Measurements from ENCODE around the gene FKRP.

Gene FKRP

DNA sequence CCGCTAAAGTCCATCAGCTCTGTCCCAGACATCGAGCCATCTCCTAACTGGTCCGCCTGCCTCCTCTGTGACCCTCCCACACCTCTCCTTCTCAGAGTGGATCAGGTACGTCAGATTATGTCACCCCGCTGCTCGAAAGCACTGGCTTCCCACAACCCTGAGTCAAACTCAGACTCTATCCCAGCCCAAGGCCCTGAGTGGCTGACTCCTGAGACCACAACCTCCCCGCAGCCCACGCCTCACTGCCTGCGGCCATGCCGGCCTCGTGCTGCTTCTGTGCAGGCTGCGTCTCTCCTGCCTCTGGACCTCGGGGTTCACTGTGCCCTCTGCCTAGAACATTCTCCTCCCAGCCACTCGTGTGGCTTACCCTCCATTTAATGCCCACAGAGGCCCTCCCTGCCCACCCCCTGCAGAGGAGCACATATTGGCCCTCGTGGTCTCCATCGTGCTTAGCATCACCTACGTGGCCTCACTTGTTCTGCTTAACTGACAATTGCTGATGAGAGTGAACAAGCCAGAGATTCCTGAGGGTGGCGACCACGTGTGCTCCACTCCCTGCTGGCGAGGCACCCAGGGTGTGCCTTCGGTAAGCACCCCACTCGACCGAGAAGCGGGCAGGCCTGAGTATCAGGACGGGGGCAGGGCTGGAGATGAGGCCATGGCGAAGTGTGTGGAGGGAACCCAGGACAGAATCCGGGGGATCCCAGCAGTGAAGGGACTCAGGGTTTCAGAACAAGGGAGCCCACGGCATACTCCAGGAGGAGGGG lies 13.5 kb upstream of the FKRP start:
- DNase-seq: no peak

DNA sequence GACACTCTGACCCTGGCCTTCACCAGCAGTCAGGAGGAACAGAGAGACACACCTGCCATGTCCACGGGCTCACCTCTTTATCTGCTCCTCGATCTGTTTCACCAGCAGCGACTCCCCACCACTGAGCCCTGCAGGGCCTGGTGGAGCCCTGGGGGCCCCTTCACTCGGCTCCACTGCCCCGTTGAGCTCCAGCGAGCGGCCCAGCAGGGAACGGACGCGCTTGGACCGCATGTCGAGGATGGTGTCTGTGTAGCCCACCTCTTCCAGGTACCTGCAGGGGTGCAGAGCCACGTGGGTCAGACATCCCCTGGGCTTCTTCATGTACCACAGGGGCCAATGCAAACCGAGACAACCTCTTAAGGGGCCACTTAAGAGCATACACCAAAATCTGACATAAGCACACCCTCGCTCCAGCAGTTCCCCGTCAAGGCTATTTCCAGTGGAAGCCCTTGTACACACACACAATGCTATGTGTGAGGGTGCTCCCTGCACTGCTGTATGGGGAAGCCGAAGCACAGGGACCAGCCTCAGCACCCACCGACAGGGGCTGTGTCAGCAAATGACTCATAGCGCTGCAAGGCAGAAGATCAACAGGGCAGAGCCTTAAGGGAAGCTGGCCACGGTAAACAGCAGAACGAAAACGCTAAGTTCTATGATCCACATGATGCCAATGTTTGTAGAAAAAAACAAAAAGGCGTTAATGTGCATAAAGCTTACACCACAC lies 12.7 kb upstream of the FKRP start:
- no peak for DNase-seq

DNA sequence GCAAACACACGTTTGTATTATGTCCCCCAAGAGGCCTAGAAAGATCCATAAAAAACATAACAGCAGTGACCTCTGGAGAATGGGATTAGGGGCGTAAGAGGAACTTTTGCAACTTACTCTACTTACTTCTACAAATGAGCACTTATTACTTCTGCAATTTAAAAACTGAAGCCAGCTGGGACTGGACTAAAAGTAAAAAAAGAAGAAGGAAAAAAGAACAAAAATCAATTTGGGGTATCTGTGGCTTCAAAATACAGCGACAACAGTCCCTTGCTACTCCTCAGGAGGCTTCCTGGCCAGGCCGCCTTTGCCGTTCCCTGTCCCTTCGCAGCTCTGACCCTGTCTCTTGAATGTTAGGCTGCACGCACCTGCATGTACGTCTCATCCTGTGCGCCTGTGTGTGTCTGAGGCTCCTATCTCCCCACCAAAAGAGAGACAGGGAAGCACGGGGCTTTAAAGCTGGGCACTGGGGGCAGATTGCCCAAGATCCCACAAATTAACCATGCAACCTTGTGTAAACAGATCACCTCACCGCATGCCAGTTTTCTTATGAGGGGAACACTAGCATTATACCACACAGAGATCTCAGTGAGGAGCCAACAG lies 12.1 kb upstream of the FKRP start:
- DNase-seq: no peak

DNA sequence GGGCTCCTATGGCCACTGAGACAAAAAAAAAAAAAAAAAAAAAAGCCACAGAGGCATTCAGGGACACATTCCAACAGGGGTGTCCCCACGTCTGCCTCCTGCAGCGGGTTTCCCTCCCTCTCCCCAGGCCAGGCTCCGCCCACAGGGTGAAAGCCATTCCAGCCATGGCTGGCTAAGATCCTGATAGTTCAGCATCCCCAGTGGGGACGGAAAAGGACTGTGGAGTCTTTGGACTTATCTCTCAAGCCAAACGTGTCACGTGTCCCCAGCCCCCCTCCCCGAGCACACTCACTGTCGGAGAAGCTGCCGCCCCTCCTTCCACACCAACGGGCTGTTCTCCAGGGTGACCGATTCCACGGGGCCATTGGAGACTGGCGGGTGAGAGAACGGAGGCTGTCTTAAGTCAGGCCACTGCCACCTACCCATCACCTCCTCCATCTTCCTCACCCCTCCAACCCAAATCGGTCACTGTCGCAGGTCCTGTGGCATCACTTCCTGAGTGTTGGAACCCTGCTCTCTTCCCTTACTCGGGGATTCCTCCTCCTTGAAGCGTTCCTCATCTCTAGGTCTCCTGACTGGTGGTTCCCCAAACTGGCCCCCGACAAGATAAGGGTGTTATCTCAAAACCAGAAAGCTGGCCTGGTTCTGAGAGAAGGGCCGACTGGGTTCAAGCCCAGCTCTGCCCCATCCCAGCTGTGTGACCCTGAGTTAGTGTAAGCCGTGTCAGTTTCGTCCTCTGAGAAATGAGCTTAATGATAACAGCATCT lies 9.1 kb upstream of the FKRP start:
- DNase-seq: no peak

DNA sequence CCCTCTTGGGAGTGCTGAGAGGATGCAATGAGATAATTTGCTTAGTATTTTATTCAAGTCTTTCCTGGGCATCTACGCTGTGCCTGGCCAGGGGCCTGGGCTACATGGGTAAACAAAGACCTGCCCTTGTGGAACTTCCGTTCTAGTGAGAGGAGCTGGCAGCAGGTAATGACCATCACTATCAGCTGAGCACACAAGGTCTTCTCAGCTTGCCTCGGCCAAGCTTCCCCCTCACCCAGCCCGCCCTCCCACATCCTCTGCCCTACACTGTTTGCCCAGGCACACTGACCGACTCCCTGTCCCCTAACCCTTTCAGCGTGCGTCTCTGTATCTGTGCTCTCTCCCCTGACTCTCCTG lies 8.6 kb upstream of the FKRP start:
- DNase-seq: no peak

DNA sequence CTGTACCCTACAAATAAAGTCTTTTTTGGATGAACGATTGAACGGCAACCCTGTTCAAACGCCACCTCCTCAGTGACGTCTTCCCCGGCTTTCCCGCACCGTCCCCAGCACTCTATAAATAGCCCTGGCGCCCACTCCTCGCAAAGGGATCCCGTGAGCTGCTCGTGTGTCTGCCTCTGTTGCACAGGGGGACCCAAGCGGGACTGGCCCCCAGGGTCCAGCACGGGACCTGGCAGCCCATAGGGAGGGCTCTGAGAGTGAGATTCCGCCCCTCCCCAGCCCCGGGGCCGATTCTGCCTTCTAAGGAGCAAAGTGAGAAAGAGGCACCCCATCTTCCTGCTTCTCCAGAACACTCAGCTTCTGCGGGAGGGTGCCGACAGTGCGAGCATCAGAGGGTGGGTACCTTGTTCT lies 8.1 kb upstream of the FKRP start:
- no peak for DNase-seq

DNA sequence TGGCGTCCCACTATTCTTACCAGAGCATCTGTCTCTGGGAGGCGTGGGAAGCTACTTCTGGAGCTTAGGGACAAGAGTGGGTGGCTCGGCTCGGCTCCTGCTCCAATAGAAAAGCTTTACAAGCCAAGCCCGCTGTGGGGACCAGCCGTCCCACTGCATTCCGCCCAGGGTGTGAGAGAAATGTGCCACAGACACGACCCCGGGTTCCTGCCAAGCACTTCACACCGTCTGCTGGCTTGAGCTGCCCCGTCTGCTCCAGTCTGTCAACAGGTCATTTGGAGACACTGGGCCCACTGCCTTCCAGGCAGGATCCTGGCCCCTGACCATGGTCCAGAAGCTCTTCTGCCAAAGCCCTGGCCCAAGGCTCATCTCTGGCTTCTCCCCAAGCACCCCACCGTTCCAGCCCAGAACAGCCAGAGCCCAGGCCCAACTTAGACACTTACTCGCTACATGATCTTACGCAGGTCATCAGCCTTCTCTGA lies 6.5 kb upstream of the FKRP start:
- DNase-seq: no peak

DNA sequence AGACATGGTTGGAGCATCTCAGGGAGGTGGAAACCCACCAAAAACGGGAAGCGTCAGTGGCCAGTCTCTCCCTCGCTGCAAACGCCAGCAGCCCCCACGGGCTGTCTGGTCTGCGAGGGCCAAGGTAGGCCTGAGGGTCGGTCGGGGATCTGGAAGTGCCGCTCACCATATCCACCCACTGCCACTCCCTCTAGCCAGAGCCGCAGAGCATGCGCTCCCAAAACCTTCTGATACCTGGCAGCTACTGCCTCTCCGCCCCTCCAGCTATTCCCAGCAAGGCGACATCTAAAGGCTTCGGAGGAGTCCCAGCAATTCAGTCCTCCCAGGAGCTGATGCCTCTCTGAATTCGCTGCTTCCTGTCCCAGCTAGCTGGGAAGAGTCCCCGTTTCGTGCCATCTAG lies 4.4 kb upstream of the FKRP start:
- no peak for DNase-seq

DNA sequence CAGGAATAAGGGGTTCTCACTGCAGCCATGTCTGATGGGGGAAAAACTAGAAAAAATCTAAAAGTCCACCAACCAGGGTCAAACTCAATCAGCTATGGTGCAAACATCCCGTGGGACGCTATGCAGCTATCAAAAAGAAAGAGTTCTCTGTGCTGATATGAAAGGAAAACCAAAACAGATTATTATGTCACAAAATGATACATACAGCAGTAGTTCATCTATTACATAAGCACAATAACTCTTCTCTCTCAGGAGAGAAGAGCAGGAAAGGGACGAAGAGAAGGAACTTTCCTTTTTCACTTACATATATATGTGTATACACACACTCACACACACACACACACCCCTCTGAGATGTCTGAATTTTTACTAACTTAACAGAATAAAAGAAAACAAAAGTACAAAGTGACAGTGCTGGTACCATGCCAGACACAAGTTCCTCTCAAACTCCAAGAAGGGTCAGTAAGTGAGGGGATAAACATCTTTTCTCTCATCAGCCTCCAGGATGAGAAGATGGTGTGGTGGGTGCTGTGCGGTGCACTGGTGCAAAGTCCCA lies 2.9 kb upstream of the FKRP start:
- no peak for DNase-seq

DNA sequence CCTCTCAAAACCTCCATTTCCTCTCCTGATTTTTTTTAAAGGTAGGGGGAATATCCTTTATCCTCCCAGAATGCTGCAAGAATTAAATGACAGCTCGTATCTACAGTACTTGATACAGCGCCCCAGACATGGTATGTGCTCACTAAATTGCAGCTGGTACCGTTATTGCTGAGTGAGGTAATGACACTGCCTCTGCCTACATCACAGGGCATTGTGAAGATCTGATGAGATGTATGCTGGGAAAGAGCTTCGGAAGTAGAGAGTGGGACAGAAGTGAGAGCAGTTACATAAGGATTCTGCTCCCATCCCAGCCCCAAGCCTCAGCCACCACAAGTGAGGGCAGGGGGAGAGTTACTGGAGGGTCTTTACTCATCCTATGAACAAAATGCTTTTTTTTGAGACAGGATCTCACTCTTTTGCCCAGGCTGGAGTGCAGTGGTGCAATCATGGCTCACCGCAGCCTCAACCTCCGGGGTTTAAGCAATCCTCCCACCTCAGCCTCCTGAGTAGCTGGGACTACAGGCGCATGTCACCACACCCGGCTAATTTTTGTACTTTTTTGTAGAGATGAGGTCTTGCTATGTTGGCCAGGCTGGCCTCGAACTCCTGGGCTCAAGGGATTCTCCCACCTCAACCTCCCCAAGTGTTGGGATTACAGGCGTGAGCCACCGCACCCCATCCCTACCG lies 1.7 kb upstream of the FKRP start:
- DNase-seq: no peak

DNA sequence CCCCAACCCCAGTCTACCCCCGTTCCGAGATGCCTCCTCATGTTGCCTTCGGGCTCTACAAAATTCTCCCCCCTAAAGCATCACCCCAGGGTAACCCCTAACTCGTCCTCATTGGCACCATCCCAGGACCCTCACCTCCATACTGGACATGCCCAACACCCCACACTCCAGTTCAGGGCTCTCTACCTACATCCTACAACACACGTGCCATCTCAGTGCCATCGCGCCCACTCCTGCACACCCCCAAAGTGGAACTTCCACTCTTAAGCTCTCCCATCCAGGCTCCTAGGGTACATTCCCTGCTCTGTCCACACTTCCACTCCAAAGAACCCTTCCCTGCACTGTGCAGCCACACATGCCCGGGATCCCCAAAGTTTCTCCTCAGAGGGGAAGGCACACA lies 827 bp upstream of the FKRP start:
- DNase-seq: no peak

DNA sequence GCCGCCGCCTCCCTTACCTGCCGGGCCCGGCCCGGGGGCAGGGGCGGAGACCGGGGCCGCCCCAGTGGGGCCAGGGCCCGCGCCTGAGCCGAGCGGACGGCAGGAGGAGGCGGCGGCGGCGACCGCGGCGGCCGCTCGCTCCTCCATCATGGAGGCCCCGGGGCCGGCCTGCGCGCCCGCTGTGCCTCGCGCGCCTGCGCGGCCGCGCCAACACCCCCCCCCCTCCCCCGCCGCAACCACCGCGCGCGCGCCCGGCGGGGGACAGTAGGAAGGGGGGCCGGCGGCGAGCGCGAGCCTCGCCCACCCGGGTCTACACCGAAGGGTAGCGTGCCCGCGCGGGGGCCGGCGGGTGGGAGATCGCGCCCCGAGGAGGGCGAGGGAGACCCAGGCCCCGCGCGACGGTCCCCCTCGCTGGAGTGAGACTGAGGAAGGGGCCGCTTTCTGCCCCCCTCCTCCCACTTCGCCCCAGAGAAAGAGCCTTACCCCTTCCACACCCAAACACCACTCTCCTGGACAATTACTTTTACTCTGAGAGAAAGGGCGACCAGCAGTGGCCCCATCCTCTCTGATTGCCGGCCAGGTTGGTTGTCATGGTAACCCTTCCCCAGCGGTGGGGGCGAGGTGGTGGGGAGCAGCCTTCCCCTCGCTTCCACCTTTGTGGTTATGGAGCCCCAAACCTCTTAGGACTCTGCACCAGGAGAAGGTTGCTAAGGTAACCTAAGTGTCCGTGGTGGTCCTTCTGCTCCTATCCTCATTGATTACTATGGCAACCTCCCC lies 612 bp downstream of the FKRP start, which contains the start of gene STRN4:
TSS of gene STRN4 (minus strand) at position 170 of the 777 bp plus-strand sequence. CDS start at position 150, 20 bp downstream.
- peak; percentile 60 for DNase-seq

DNA sequence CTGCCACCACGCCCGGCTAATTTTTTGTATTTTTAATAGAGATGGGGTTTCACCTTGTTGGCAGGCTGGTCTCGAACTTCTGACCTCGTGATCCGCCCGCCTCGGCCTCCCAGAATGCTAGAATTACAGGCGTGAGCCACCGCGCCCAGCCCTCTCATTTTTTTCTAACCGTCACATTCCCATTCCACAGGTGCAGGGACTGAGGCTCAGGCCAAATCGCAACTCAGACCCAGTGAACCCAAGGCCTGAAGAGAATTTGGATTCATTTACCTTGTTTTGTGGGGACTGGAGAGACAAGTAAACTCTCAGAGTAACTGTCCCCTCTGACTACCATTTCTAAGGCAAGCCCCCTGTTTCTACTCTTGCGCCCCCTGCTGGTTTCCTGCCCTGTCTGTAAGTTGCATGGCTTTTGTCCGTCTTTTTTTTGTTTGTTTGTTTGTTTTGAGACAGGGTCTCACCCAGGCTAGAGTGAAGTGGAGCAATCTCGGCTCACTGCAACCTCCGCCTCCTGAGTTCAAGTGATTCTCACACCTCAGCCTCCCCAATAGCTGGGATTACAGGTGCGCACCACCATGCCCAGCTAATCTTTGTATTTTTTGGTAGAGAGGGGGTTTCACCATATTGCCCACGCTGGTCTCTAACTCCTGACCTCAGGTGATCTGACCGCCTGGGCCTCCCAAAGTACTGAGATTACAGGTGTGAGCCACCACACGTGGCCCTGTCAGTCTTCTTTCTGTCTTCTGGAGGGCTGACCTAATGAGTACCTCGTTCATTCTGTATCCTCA lies 2.7 kb downstream of the FKRP start:
- DNase-seq: peak; percentile 55

DNA sequence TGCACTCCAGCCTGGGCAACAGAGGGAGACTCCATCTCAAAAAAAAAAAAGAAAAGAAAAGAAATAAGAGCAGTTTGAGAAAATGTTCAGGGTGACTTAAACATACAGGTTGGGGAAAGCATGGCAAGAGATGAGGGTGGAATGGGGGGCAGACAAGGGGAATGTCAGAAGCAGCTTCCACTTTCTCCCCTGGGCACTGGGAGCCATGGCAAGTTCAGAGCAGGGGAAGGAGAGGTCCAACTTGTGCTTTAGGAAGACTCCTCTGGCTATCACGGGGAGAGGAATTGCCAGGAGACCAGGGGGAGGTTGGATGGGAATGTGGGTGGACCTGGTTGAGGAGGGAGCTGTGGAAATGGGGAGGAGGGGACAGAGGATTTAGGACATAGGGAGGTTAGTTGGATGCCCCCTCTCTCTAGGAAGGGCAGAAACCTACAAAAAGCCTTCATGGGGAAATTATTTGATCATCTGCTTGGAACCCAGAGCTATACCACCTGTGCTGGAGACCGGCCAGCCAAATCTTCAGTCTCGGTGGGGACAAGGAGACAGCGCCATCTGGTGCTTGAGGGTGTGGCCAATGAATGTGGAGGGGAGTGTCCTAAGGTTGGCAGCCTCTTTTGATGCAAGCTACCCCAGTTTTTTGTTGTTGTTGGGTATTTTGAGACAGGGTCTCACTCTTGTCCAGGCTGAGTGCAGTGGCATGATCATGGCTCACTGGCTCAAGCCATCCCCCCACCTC lies 7.7 kb downstream of the FKRP start:
- DNase-seq: peak; percentile 88

DNA sequence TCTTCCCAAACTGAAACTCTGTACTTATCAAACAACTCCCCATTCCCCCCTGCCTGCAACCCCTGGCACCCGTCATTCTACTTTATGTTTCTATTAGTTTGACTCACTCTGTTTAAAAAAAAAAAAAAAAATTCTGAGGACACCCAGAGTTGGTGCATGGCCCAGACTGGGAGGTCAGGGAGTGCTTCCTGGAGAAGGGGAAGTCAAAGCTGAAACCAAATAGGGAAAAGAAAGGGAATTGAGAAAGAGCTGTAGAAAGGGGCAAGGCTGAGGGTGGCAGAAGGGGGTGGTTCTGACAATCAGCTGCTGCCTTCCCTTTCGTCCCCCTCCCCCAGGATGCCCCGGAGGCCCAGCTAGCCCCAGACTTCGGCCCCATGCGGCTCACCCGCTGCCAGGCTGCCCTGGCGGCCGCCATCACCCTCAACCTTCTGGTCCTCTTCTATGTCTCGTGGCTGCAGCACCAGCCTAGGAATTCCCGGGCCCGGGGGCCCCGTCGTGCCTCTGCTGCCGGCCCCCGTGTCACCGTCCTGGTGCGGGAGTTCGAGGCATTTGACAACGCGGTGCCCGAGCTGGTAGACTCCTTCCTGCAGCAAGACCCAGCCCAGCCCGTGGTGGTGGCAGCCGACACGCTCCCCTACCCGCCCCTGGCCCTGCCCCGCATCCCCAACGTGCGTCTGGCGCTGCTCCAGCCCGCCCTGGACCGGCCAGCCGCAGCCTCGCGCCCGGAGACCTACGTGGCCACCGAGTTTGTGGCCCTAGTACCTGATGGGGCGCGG lies 9.4 kb downstream of the FKRP start:
- no peak for DNase-seq

DNA sequence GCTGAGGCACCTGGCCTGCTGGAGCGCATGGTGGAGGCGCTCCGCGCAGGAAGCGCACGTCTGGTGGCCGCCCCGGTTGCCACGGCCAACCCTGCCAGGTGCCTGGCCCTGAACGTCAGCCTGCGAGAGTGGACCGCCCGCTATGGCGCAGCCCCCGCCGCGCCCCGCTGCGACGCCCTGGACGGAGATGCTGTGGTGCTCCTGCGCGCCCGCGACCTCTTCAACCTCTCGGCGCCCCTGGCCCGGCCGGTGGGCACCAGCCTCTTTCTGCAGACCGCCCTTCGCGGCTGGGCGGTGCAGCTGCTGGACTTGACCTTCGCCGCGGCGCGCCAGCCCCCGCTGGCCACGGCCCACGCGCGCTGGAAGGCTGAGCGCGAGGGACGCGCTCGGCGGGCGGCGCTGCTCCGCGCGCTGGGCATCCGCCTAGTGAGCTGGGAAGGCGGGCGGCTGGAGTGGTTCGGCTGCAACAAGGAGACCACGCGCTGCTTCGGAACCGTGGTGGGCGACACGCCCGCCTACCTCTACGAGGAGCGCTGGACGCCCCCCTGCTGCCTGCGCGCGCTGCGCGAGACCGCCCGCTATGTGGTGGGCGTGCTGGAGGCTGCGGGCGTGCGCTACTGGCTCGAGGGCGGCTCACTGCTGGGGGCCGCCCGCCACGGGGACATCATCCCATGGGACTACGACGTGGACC lies 10.1 kb downstream of the FKRP start:
- DNase-seq: no peak

DNA sequence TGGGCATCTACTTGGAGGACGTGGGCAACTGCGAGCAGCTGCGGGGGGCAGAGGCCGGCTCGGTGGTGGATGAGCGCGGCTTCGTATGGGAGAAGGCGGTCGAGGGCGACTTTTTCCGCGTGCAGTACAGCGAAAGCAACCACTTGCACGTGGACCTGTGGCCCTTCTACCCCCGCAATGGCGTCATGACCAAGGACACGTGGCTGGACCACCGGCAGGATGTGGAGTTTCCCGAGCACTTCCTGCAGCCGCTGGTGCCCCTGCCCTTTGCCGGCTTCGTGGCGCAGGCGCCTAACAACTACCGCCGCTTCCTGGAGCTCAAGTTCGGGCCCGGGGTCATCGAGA lies 10.7 kb downstream of the FKRP start:
- DNase-seq: no peak

DNA sequence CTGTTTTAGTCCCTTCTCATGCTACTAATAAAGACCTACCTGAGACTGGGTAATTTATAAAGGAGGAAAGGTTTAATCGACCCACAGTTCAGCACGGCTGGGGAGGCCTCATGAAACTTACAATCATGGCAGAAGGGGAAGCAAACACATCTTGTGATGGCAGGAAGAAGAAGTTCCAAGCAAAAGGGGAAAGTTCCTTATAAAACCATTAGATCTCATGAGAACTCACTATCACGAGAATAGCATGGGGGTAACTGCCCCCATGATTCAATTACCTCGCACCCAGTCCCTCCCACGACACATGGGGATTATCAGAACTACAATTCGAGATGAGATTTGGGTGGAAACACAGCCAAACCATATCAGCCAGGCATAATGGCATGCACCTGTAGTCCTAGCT lies 13.3 kb downstream of the FKRP start:
- no peak for DNase-seq
